Measurements from ENCODE around the gene EP400. TPM values are rescaled to one million over a fixed set of nuclear protein-coding genes. Genes with fewer than 3 reads are reported as not detected.

Gene EP400
- total RNA-seq, 4 donors from 2014 or later = 10.1 to 23.0 (median 20.9) TPM

GRCh38 chr12:131933387-131933786 lies 16.4 kb upstream of the EP400 start:
- no peak overlapping the region for H3K27ac ChIP-seq
- intact Hi-C loops (cut with DNase I) = no loop called here
- DNase-seq = no peak
- H3K4me3 ChIP-seq = no peak overlapping the region
- H3K4me1 ChIP-seq = peaks cover 8 to 25% (median 9%) of the 10 kb centered on the region in 3 donors
- H3K36me3 ChIP-seq = peaks cover 12 to 66% (median 26%) of the 10 kb centered on the region in 3 donors
- no peaks in the 10 kb centered on the region for H3K9me3 ChIP-seq
- no peak for TF ChIP-seq POLR2A (IDR thresholded peaks at IDR 0.05)
- TF ChIP-seq CTCF (IDR thresholded peaks at IDR 0.05) = no peak
- WGBS, 2 donors = 95 to 100% methylated on average over 5 to 8 of the region's 8 CpGs
- H3K27me3 ChIP-seq = no peaks in the 10 kb centered on the region

GRCh38 chr12:131934535-131934934 lies 15.2 kb upstream of the EP400 start:
- intact Hi-C loops (cut with DNase I) = no loop called here
- no peak for DNase-seq
- TF ChIP-seq POLR2A (IDR thresholded peaks at IDR 0.05) = no peak
- TF ChIP-seq CTCF (IDR thresholded peaks at IDR 0.05) = no peak
- 92 to 93% methylated on average over 11 of the region's 11 CpGs for WGBS, 2 donors
- Histone ChIP-seq H3K9me3 (no peaks in the 10 kb centered on the region), H3K4me3 (no peak overlapping the region), H3K36me3 (peaks cover 12 to 76% (median 26%) of the 10 kb centered on the region in 3 donors), H3K27me3 (no peaks in the 10 kb centered on the region), H3K27ac (no peak overlapping the region), H3K4me1 (peaks cover 8 to 24% (median 9%) of the 10 kb centered on the region in 3 donors)

GRCh38 chr12:131938082-131938481 lies 11.7 kb upstream of the EP400 start:
- H3K27ac ChIP-seq = no peak overlapping the region

GRCh38 chr12:131939007-131939406 lies 10.7 kb upstream of the EP400 start:
- Histone ChIP-seq H3K27me3 (no peaks in the 10 kb centered on the region), H3K4me3 (no peak overlapping the region), H3K27ac (no peak overlapping the region), H3K9me3 (no peaks in the 10 kb centered on the region), H3K36me3 (peaks cover 0 to 84% (median 11%) of the 10 kb centered on the region in 3 donors), H3K4me1 (peaks cover 0 to 17% (median 0%) of the 10 kb centered on the region in 3 donors)
- intact Hi-C loops (cut with DNase I) = no loop called here
- TF ChIP-seq CTCF (IDR thresholded peaks at IDR 0.05) (no peak), POLR2A (IDR thresholded peaks at IDR 0.05) (no peak)
- DNase-seq = no peak
- WGBS, 2 donors = 91 to 92% methylated on average over 10 to 16 of the region's 16 CpGs

More at GRCh38 chr12:131938082-131938481, 11.7 kb upstream of the EP400 start:
- Histone ChIP-seq H3K4me3 (no peak overlapping the region), H3K27me3 (no peaks in the 10 kb centered on the region), H3K36me3 (peaks cover under 1 to 84% (median 20%) of the 10 kb centered on the region in 3 donors), H3K4me1 (peaks cover 0 to 17% (median 0%) of the 10 kb centered on the region in 3 donors), H3K9me3 (no peaks in the 10 kb centered on the region)
- DNase-seq = no peak
- TF ChIP-seq CTCF (IDR thresholded peaks at IDR 0.05) (no peak), POLR2A (IDR thresholded peaks at IDR 0.05) (no peak)
- intact Hi-C loops (cut with DNase I) = no loop called here
- WGBS, 2 donors = 86 to 89% methylated on average over 5 of the region's 7 CpGs

- intact Hi-C loops (cut with DNase I) = loop anchor here (10.0 kb wide), 1 partner anchor 45 kb away; the partner anchor contains the start of gene ULK1
Measured at GRCh38 chr12:131940141-131940547, 9.6 kb upstream of the EP400 start.

More at GRCh38 chr12:131940141-131940547, 9.6 kb upstream of the EP400 start:
- Histone ChIP-seq H3K36me3 (peaks cover 0 to 84% (median 9%) of the 10 kb centered on the region in 3 donors), H3K27me3 (no peaks in the 10 kb centered on the region), H3K9me3 (no peaks in the 10 kb centered on the region), H3K4me1 (peaks cover 0 to 17% (median 0%) of the 10 kb centered on the region in 3 donors), H3K4me3 (no peak overlapping the region), H3K27ac (peak overlapping the region in 2 of 4 donors; percentile 31 to 54)
- TF ChIP-seq POLR2A (IDR thresholded peaks at IDR 0.05) (no peak), CTCF (IDR thresholded peaks at IDR 0.05) (no peak)
- WGBS, 2 donors = 48 to 75% methylated on average over 3 to 8 of the region's 8 CpGs
- no peak for DNase-seq
